ENCODE data around the gene DDX11.
"Not testable (repeated sequence)": the region's sequence is repeated elsewhere in the genome, so short reads cannot be mapped to it uniquely, and the experiment has no call there.

GRCh38 chr12:31121022-31121728 lies 47.5 kb downstream of the DDX11 start:
- not testable (repeated sequence) for TF ChIP-seq KLF9 (tag by site-specific recombination; IDR thresholded peaks at IDR 0.05; ENCODE audit: low read depth); ZNF423 (tag by site-specific recombination; IDR thresholded peaks at IDR 0.05); ZNF121 (tag by site-specific recombination; IDR thresholded peaks at IDR 0.05); TCF7L2 (IDR thresholded peaks at IDR 0.05; ENCODE audit: borderline replicate concordance, low read depth, low read length); ZNF544 (tag by site-specific recombination; IDR thresholded peaks at IDR 0.05); ZSCAN30 (tag by site-specific recombination; IDR thresholded peaks at IDR 0.05); SETDB1 (IDR thresholded peaks at IDR 0.05; ENCODE audit: insufficient read length, low read length); SP7 (tag by site-specific recombination; IDR thresholded peaks at IDR 0.05); ZNF660 (tag by site-specific recombination; IDR thresholded peaks at IDR 0.05); YY1 (tag by site-specific recombination; IDR thresholded peaks at IDR 0.05)
- TF ChIP-seq, protein P1, sequence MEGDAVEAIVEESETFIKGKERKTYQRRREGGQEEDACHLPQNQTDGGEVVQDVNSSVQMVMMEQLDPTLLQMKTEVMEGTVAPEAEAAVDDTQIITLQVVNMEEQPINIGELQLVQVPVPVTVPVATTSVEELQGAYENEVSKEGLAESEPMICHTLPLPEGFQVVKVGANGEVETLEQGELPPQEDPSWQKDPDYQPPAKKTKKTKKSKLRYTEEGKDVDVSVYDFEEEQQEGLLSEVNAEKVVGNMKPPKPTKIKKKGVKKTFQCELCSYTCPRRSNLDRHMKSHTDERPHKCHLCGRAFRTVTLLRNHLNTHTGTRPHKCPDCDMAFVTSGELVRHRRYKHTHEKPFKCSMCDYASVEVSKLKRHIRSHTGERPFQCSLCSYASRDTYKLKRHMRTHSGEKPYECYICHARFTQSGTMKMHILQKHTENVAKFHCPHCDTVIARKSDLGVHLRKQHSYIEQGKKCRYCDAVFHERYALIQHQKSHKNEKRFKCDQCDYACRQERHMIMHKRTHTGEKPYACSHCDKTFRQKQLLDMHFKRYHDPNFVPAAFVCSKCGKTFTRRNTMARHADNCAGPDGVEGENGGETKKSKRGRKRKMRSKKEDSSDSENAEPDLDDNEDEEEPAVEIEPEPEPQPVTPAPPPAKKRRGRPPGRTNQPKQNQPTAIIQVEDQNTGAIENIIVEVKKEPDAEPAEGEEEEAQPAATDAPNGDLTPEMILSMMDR (tag by site-specific recombination; IDR thresholded peaks at IDR 0.05): not testable (repeated sequence)
- TF ChIP-seq, protein P2, sequence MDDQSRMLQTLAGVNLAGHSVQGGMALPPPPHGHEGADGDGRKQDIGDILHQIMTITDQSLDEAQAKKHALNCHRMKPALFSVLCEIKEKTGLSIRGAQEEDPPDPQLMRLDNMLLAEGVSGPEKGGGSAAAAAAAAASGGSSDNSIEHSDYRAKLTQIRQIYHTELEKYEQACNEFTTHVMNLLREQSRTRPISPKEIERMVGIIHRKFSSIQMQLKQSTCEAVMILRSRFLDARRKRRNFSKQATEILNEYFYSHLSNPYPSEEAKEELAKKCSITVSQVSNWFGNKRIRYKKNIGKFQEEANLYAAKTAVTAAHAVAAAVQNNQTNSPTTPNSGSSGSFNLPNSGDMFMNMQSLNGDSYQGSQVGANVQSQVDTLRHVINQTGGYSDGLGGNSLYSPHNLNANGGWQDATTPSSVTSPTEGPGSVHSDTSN (CRISPR knock-in tag; IDR thresholded peaks at IDR 0.05): not testable (repeated sequence)

Data from HEK293 (cell line).